ENCODE data around the gene PLXDC2. TPM values are rescaled to one million over a fixed set of nuclear protein-coding genes. Genes with fewer than 3 reads are reported as not detected.

PLXDC2 gene
- total RNA-seq, 1 experiment from 2014 or later, result 0.21 TPM

DNA sequence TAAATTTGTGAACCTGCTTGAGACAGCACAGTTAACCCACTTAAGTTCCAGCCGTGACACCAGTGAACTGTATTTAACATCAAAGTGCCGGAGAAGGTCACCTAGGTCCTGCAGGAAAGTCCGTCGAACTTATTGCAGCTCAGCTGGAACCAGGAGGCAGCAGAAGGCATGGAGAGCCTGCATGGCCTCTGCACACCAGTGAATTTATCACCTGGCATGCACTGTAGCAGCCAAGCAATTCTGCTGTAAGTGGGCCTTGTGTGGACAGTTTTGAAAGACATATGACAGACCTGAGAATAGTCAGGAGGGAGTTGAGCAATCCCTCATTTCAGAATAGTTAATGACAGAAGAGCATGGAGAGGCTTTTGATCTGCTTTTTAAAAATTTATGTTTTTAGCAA is 108.8 kb downstream of the PLXDC2 start:
- no peaks in the 10 kb centered on the region for H3K9me3 ChIP-seq (ENCODE audit: control insufficient read depth, insufficient read depth, low read depth, low read length)
- ChIA-PET CTCF (no interaction called here), POLR2A (no interaction called here)
- no peaks in the 10 kb centered on the region for H3K27me3 ChIP-seq (ENCODE audit: control insufficient read depth, insufficient read depth, low read length)
- no peaks in the 10 kb centered on the region for H3K4me1 ChIP-seq (ENCODE audit: control insufficient read depth, insufficient read depth, low read length)
- intact Hi-C loops (cut with micrococcal nuclease; ENCODE audit: unreplicated experiment) (no loop called here), in situ Hi-C loops (cut with HindIII; ENCODE audit: low pct_unique_long_range_greater_than_20kb, low sequenced_read_pairs) (no loop called here)
- no peak for DNase-seq (ENCODE audit: low read depth, low spot score)
- no TSS peak for BruUV-seq (replicated peaks)
- H3K36me3 ChIP-seq (ENCODE audit: control insufficient read depth, insufficient read depth, low read length), result no peaks in the 10 kb centered on the region
- ATAC-seq, result no peak
- no peak overlapping the region for H3K27ac ChIP-seq (ENCODE audit: low read length)
- no peak overlapping the region for H3K4me3 ChIP-seq (ENCODE audit: low read depth in 2 of 2, low read length in 2 of 2)
- TF ChIP-seq, protein P1, sequence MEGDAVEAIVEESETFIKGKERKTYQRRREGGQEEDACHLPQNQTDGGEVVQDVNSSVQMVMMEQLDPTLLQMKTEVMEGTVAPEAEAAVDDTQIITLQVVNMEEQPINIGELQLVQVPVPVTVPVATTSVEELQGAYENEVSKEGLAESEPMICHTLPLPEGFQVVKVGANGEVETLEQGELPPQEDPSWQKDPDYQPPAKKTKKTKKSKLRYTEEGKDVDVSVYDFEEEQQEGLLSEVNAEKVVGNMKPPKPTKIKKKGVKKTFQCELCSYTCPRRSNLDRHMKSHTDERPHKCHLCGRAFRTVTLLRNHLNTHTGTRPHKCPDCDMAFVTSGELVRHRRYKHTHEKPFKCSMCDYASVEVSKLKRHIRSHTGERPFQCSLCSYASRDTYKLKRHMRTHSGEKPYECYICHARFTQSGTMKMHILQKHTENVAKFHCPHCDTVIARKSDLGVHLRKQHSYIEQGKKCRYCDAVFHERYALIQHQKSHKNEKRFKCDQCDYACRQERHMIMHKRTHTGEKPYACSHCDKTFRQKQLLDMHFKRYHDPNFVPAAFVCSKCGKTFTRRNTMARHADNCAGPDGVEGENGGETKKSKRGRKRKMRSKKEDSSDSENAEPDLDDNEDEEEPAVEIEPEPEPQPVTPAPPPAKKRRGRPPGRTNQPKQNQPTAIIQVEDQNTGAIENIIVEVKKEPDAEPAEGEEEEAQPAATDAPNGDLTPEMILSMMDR (IDR thresholded peaks at IDR 0.05), result no peak

DNA sequence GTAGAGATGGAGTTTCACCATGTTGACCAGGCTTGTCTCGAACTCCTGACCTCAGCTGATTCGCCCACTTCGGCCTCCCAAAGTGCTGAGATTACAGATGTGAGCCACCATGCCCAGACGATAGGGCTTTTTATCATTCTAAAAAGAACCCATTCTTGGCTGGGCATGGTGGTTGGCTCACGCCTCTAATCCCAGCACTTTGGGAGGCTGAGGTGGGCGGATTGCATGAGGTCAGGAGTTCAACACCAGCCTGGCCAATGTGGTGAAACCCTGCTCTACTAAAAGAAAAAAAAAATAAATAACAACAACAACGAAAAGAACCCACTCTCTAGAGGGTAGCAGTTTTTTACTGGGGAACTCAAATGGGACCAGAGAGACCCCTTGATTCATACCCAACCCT is 112.7 kb downstream of the PLXDC2 start:
- DNase-seq (ENCODE audit: low read depth, low spot score), result no peak
- ChIA-PET POLR2A (no interaction called here), CTCF (no interaction called here)
- TF ChIP-seq, protein P1 (IDR thresholded peaks at IDR 0.05), result no peak
- TF ChIP-seq TCF7L2 (IDR thresholded peaks at IDR 0.05; ENCODE audit: low read depth, low read length) (no peak), POLR2AphosphoS5 (IDR thresholded peaks at IDR 0.05; ENCODE audit: low read depth, low read length) (no peak), SIN3A (IDR thresholded peaks at IDR 0.05; ENCODE audit: borderline replicate concordance, insufficient read depth, low read depth, low read length) (no peak)
- TF ChIP-seq, protein P2, sequence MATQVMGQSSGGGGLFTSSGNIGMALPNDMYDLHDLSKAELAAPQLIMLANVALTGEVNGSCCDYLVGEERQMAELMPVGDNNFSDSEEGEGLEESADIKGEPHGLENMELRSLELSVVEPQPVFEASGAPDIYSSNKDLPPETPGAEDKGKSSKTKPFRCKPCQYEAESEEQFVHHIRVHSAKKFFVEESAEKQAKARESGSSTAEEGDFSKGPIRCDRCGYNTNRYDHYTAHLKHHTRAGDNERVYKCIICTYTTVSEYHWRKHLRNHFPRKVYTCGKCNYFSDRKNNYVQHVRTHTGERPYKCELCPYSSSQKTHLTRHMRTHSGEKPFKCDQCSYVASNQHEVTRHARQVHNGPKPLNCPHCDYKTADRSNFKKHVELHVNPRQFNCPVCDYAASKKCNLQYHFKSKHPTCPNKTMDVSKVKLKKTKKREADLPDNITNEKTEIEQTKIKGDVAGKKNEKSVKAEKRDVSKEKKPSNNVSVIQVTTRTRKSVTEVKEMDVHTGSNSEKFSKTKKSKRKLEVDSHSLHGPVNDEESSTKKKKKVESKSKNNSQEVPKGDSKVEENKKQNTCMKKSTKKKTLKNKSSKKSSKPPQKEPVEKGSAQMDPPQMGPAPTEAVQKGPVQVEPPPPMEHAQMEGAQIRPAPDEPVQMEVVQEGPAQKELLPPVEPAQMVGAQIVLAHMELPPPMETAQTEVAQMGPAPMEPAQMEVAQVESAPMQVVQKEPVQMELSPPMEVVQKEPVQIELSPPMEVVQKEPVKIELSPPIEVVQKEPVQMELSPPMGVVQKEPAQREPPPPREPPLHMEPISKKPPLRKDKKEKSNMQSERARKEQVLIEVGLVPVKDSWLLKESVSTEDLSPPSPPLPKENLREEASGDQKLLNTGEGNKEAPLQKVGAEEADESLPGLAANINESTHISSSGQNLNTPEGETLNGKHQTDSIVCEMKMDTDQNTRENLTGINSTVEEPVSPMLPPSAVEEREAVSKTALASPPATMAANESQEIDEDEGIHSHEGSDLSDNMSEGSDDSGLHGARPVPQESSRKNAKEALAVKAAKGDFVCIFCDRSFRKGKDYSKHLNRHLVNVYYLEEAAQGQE (IDR thresholded peaks at IDR 0.05; ENCODE audit: insufficient read depth in 1 of 2, low read depth in 2 of 2, low read length in 1 of 2), result no peak
- no peak overlapping the region for H3K4me3 ChIP-seq (ENCODE audit: low read depth in 2 of 2, low read length in 2 of 2)
- ATAC-seq, result no peak
- H3K9me3 ChIP-seq (ENCODE audit: control insufficient read depth, insufficient read depth, low read depth, low read length), result no peaks in the 10 kb centered on the region
- BruUV-seq (replicated peaks), result no TSS peak
- no peaks in the 10 kb centered on the region for H3K27me3 ChIP-seq (ENCODE audit: control insufficient read depth, insufficient read depth, low read length)
- H3K4me1 ChIP-seq (ENCODE audit: control insufficient read depth, insufficient read depth, low read length), result no peaks in the 10 kb centered on the region
- H3K27ac ChIP-seq (ENCODE audit: low read length), result no peak overlapping the region
- intact Hi-C loops (cut with micrococcal nuclease; ENCODE audit: unreplicated experiment) (no loop called here), in situ Hi-C loops (cut with HindIII; ENCODE audit: low pct_unique_long_range_greater_than_20kb, low sequenced_read_pairs) (no loop called here)
- H3K36me3 ChIP-seq (ENCODE audit: control insufficient read depth, insufficient read depth, low read length), result no peaks in the 10 kb centered on the region

Data from Panc1 (cell line).